ENCODE data around the gene GJB4.
"Not testable (repeated sequence)": the region's sequence is repeated elsewhere in the genome, so short reads cannot be mapped to it uniquely, and the experiment has no call there.

GJB4 gene

DNA sequence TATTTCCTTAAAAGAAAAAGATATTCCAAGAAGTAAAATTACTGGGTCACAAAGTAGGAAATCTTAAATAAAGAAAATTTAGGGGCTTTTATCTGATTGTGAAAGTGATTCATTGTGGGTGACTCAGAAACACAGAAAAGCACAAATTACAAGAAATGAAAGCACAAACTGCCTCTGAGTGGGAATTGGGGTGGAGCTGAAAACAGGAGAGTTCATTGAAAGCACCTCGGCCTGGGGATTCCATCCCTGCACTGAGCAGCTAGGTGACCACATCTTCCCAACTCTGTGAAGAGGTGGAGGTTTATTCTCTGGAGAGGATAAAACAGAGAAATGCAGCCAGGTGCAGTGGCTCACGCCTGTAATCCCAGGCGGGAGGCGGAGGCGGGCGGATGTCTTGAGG lies 40.7 kb downstream of the GJB4 start:
- TF ChIP-seq, protein P1, sequence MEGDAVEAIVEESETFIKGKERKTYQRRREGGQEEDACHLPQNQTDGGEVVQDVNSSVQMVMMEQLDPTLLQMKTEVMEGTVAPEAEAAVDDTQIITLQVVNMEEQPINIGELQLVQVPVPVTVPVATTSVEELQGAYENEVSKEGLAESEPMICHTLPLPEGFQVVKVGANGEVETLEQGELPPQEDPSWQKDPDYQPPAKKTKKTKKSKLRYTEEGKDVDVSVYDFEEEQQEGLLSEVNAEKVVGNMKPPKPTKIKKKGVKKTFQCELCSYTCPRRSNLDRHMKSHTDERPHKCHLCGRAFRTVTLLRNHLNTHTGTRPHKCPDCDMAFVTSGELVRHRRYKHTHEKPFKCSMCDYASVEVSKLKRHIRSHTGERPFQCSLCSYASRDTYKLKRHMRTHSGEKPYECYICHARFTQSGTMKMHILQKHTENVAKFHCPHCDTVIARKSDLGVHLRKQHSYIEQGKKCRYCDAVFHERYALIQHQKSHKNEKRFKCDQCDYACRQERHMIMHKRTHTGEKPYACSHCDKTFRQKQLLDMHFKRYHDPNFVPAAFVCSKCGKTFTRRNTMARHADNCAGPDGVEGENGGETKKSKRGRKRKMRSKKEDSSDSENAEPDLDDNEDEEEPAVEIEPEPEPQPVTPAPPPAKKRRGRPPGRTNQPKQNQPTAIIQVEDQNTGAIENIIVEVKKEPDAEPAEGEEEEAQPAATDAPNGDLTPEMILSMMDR (IDR thresholded peaks at IDR 0.05; ENCODE audit: borderline replicate concordance, insufficient read depth, low read depth, low read length): no peak
- H3K4me3 ChIP-seq (ENCODE audit: low read depth, low read length): no peak overlapping the region

DNA sequence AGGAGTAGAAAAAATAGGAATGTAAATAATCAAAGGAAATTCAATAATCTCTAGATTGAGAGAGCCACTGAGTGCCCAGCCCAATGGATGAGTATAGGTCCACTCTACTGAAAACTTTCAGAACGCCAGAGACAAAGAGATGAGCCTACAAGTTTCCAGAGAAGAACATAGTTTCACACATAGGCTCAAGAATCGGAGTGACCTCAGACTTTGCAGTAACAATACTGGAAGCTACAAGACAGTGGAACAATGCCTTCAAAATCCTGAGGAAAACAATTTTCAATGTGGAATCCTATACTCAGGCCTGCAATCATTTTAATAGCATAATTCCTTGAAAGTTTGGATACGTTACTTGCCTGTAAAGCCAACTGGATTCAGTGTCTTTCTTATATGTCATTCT lies 44.2 kb downstream of the GJB4 start:
- TF ChIP-seq, protein P1 (IDR thresholded peaks at IDR 0.05; ENCODE audit: borderline replicate concordance, insufficient read depth, low read depth, low read length): no peak
- no peak overlapping the region for H3K4me3 ChIP-seq (ENCODE audit: low read depth, low read length)

DNA sequence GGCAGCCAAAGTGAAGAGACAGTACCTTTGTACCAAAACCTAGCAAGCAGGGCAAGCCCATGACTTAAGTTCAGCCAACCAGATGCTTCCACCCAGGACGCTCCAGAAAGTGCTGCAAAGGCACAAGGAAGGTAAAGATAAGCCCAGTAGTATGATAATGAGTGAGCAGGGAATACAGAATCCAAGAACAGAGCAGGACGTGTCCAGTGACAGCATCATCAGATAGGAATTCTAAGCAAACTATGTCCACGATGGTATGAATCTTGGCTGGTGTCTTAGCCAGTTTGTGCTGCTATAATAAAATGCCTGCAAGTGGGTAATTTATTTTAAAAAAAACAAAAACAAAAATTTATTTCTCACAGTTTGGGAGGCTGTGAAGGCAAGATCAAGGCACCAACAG lies 46.9 kb downstream of the GJB4 start:
- TF ChIP-seq, protein P1 (IDR thresholded peaks at IDR 0.05; ENCODE audit: borderline replicate concordance, insufficient read depth, low read depth, low read length): no peak
- H3K4me3 ChIP-seq (ENCODE audit: low read depth, low read length): no peak overlapping the region

DNA sequence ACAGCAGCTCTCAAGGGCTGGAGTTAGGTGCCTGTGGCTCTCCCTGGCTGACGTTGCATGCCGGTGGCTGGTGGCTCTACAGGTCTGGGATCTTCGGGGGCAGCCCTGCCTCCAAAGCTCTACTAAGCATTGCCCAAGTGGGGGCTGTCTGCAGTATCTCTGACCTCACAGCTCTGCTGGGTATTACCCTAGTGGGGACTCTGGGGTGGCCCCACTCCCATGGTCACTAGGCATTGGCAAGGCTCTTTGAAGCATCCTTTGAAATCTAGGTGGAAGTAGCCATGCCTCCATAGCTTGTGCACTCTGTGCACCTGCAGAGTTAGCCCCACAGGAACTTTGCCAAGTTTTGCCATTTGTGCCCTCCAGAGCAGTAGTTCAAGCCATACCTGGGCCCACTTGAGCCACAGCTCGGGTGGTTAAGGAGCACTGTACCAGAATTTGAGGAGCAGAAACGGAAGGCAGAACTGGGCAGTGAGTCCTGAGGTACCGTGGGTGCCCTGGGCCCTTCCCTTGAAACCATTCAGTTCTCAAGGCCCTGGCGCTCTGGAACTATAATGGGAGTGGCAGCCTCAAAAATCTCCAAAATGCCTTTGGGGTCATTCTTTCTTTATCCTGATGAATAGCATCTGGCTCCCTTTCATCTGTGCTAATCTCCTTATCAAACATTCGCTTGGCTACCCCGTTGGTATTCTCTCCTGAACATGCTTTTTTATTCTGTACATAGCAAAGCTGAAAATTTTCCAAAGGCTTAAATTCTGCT lies 48.7 kb downstream of the GJB4 start:
- TF ChIP-seq, protein P1 (IDR thresholded peaks at IDR 0.05; ENCODE audit: borderline replicate concordance, insufficient read depth, low read depth, low read length): no peak
- H3K4me3 ChIP-seq (ENCODE audit: low read depth, low read length): no peak overlapping the region

DNA sequence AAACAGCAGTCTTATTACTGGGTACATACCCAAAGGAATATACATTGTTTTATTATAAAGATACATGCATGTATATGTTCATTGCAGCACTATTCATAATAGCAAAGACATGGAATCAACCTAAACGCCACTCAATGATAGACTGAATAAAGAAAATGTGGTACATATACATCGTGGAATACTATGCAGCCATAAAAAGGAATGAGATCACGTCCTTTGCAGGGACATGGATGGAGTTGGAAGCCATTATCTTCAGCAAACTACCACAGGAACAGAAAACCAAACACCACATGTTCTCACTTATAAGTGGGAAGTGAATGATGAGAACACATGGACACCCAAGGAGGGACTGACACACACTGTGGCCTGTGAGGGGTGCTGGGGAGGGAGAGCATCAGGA lies 51.2 kb downstream of the GJB4 start:
- not testable (repeated sequence) for H3K4me3 ChIP-seq (ENCODE audit: low read depth, low read length)

All from GM12875 (cell line).